ENCODE data around the gene EGR4. TPM values are rescaled to one million over a fixed set of nuclear protein-coding genes. Genes with fewer than 3 reads are reported as not detected.

The EGR4 gene
- total and polyA plus RNA-seq, 2 donors from 2014 or later = not detected

GRCh38 chr2:73250872-73251846 is 42.2 kb downstream of the EGR4 start:
- no peak for TF ChIP-seq CTCF (IDR thresholded peaks at IDR 0.05; ENCODE audit: borderline replicate concordance, extremely low read depth, insufficient read depth)
- FAIRE-seq (no peak), DNase-seq (no peak)
- H3K9ac ChIP-seq (ENCODE audit: low read length in 3 of 3) = no peak overlapping the region
- no peaks in the 10 kb centered on the region for H3K4me1 ChIP-seq (ENCODE audit: control insufficient read depth in 2 of 3, insufficient read depth in 2 of 3, low read depth in 1 of 3, low read length in 3 of 3)
- intact Hi-C loops (cut with DNase I) = no loop called here
- H3K27ac ChIP-seq (ENCODE audit: low read depth in 2 of 2, low read length in 2 of 2) = no peak overlapping the region
- H3K4me3 ChIP-seq (ENCODE audit: low read length in 3 of 3) = no peak overlapping the region
- H3K9me3 ChIP-seq (ENCODE audit: control insufficient read depth in 2 of 3, insufficient read depth in 1 of 3, low read length in 3 of 3) = no peaks in the 10 kb centered on the region
- peaks cover 4 to 61% (median 55%) of the 10 kb centered on the region in 3 donors for H3K36me3 ChIP-seq (ENCODE audit: control insufficient read depth in 2 of 3, insufficient read depth in 3 of 3, low read length in 3 of 3)
- no peaks in the 10 kb centered on the region for H3K27me3 ChIP-seq (ENCODE audit: control insufficient read depth, insufficient read depth, low read length)

- Histone ChIP-seq H3K36me3 (ENCODE audit: control insufficient read depth in 2 of 3, insufficient read depth in 3 of 3, low read length in 3 of 3) (peaks cover 6 to 76% (median 66%) of the 10 kb centered on the region in 3 donors), H3K27me3 (ENCODE audit: control insufficient read depth, insufficient read depth, low read length) (no peaks in the 10 kb centered on the region), H3K4me1 (ENCODE audit: control insufficient read depth in 2 of 3, insufficient read depth in 2 of 3, low read depth in 1 of 3, low read length in 3 of 3) (no peaks in the 10 kb centered on the region), H3K9me3 (ENCODE audit: control insufficient read depth in 2 of 3, insufficient read depth in 1 of 3, low read length in 3 of 3) (no peaks in the 10 kb centered on the region), H3K4me3 (ENCODE audit: low read length in 3 of 3) (no peak overlapping the region), H3K27ac (ENCODE audit: low read depth in 2 of 2, low read length in 2 of 2) (no peak overlapping the region), H3K9ac (ENCODE audit: low read length in 3 of 3) (no peak overlapping the region)
- intact Hi-C loops (cut with DNase I) = no loop called here
- TF ChIP-seq CTCF (IDR thresholded peaks at IDR 0.05; ENCODE audit: borderline replicate concordance, extremely low read depth, insufficient read depth) = no peak
- no peak for DNase-seq
- no peak for FAIRE-seq
Measured at GRCh38 chr2:73249636-73250035, 43.7 kb downstream of the EGR4 start.

- DNase-seq = no peak
- Histone ChIP-seq H3K36me3 (ENCODE audit: control insufficient read depth in 2 of 3, insufficient read depth in 3 of 3, low read length in 3 of 3) (peaks cover 8 to 84% (median 68%) of the 10 kb centered on the region in 3 donors), H3K4me3 (ENCODE audit: low read length in 3 of 3) (no peak overlapping the region), H3K9me3 (ENCODE audit: control insufficient read depth in 2 of 3, insufficient read depth in 1 of 3, low read length in 3 of 3) (no peaks in the 10 kb centered on the region), H3K9ac (ENCODE audit: low read length in 3 of 3) (no peak overlapping the region), H3K27me3 (ENCODE audit: control insufficient read depth, insufficient read depth, low read length) (no peaks in the 10 kb centered on the region), H3K4me1 (ENCODE audit: control insufficient read depth in 2 of 3, insufficient read depth in 2 of 3, low read depth in 1 of 3, low read length in 3 of 3) (no peaks in the 10 kb centered on the region), H3K27ac (ENCODE audit: low read depth in 2 of 2, low read length in 2 of 2) (no peak overlapping the region)
- TF ChIP-seq CTCF (IDR thresholded peaks at IDR 0.05; ENCODE audit: borderline replicate concordance, extremely low read depth, insufficient read depth) = no peak
- FAIRE-seq = no peak
- intact Hi-C loops (cut with DNase I) = no loop called here
Measured at GRCh38 chr2:73246850-73247249, 46.5 kb downstream of the EGR4 start.
